Calu3 (cell line): ENCODE data around the gene CD81. TPM values are rescaled to one million over a fixed set of nuclear protein-coding genes. Genes with fewer than 3 reads are reported as not detected.

Experiments used
- BruUV-seq: library from RNA; stranded (reverse); fragments of 400-500 nt; replicated peaks from 2 replicates; lab custom pipeline; 2021; lab: Mats Ljungman, UMichigan
- CTCF ChIA-PET: fragments of 300-600 bp; sonication (Branson Sonifier 250); formaldehyde crosslinking; loops from one replicate; lab custom pipeline; 2022; ENCODE audit warnings: antibody characterized with exemption; lab: Charles Lee
- DNase-seq: peaks from one replicate; pipeline ENCODE4 v3.0.0; 2022
- H3K27ac Mint-ChIP-seq: one replicate; pipeline ENCODE4 v1.8.0; 2022; ENCODE audit warnings: mixed read lengths; ENCODE audit not compliant: unreplicated experiment
- H3K27me3 Mint-ChIP-seq: one replicate; pipeline ENCODE4 v1.8.0; 2022; ENCODE audit warnings: mixed read lengths; ENCODE audit not compliant: unreplicated experiment
- H3K36me3 Mint-ChIP-seq: one replicate; pipeline ENCODE4 v1.8.0; 2022; ENCODE audit warnings: mild to moderate bottlenecking, moderate library complexity, mixed read lengths; ENCODE audit not compliant: insufficient read depth, unreplicated experiment
- H3K4me1 Mint-ChIP-seq: one replicate; pipeline ENCODE4 v1.8.0; 2022; ENCODE audit warnings: mild to moderate bottlenecking, low read depth, mixed read lengths; ENCODE audit not compliant: unreplicated experiment
- H3K4me3 Mint-ChIP-seq: one replicate; pipeline ENCODE4 v1.8.0; 2022; ENCODE audit warnings: mild to moderate bottlenecking, low read depth, moderate library complexity, mixed read lengths; ENCODE audit not compliant: unreplicated experiment
- H3K9me3 Mint-ChIP-seq: one replicate; pipeline ENCODE4 v1.8.0; 2022; ENCODE audit warnings: low read depth, mixed read lengths; ENCODE audit not compliant: unreplicated experiment
- intact Hi-C: fragments of 100-400 bp; cut with micrococcal nuclease; formaldehyde crosslinking; loops from one replicate; pipeline ENCODE4 v1.10.0; 2022; ENCODE audit not compliant: unreplicated experiment
- total RNA-seq: library from RNA; stranded (reverse); gene quantifications from 2 replicates; pipeline ENCODE4 v1.2.3, GENCODE V29; 2022
- TF ChIP-seq, protein P1 (sequence below): fragments of 200-600 bp; IDR thresholded peaks from one replicate; pipeline ENCODE4 v1.8.0; 2022; ENCODE audit warnings: antibody characterized with exemption; ENCODE audit not compliant: unreplicated experiment

Gene CD81
- total RNA-seq, 1 experiment from 2014 or later, result 283 TPM

DNA sequence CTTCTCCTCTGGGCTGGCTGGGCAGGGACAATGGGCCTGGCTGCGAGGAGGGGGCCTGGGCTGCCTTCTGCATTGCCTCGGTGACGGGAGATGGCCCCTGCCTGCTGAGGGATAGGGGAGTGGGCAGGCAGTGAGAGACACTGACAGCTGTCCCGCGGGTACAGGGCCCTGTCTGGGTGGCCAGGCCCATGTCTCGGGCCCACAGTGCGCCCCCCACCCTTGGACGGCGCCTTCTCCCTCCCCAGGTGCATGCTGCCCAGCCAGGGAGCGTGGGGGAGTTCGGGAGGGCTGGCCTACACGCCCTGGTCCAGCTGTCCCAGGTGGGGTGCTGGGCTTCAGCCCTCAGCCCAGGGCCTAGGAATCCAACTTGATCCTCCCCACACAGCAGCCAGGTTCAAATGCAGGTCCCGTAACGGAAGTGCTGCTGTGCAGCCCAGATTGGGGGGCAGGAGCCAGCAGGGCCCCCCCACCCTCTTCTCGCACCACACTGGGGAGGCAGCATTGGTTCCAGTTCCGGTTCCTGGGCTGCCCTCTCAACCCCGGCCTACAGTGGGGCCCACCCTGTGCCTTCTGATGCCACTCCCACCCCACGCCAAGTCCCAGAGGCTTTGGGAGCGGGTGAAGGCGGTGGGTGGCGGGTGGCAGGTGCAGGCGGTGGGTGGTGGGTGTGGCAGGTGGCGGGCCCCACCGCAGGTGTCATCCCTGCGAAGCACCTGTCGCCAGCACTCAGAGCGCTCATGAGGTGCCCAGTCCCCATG is 16.2 kb downstream of the CD81 start:
- no TSS peak for BruUV-seq
- Mint-ChIP-seq H3K27ac (no peak overlapping the region), H3K9me3 (no peaks in the 10 kb centered on the region), H3K36me3 (peaks cover 32% of the 10 kb centered on the region), H3K4me3 (no peak overlapping the region), H3K27me3 (no peaks in the 10 kb centered on the region), H3K4me1 (no peaks in the 10 kb centered on the region)
- CTCF ChIA-PET, result no interaction called here
- DNase-seq, result no peak
- intact Hi-C loops, result no loop called here
- TF ChIP-seq, protein P1, sequence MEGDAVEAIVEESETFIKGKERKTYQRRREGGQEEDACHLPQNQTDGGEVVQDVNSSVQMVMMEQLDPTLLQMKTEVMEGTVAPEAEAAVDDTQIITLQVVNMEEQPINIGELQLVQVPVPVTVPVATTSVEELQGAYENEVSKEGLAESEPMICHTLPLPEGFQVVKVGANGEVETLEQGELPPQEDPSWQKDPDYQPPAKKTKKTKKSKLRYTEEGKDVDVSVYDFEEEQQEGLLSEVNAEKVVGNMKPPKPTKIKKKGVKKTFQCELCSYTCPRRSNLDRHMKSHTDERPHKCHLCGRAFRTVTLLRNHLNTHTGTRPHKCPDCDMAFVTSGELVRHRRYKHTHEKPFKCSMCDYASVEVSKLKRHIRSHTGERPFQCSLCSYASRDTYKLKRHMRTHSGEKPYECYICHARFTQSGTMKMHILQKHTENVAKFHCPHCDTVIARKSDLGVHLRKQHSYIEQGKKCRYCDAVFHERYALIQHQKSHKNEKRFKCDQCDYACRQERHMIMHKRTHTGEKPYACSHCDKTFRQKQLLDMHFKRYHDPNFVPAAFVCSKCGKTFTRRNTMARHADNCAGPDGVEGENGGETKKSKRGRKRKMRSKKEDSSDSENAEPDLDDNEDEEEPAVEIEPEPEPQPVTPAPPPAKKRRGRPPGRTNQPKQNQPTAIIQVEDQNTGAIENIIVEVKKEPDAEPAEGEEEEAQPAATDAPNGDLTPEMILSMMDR, result no peak

DNA sequence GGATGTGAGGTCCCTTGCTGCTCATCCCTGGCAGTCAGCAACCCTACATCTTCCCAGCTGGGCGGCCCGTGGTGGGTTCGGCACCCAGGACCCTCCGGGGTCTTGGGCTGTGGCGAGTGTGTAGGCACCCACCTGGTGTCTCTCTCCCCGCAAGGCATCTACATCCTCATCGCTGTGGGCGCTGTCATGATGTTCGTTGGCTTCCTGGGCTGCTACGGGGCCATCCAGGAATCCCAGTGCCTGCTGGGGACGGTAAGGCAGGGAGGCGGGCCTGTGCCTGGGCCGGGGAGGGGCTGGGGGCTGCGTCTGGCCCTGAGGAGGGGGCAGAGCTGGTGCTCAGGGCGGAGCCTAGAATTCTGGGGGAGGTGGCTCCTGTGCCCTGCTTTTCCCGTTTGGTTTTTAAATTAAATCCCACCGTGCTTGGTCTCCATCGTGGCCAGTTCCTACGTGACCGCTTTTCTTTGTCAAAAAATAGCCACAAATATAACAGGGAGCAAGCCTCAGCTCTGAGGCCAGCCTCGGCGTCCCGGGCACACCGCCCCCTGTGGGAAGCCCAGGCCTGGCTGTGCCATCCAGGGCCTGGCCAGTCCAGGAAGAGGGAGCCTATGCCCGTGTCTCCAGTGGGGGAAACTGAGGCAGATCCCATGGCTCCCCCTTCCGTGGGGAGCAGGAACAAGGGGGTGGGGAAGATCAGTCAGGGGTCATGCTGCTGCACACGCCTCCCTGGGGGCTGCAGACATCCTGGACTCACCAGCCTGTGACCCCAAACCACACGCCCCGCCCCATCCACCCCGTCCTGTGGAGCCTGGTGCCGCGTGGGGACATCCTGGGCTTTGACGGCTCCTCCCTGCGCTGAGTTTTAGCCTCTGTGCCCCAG is 17.1 kb downstream of the CD81 start:
- BruUV-seq, result no TSS peak
- TF ChIP-seq, protein P1, result no peak
- no peaks in the 10 kb centered on the region for H3K27me3 Mint-ChIP-seq
- peaks cover 31% of the 10 kb centered on the region for H3K36me3 Mint-ChIP-seq
- no peak for DNase-seq
- H3K4me1 Mint-ChIP-seq, result no peaks in the 10 kb centered on the region
- intact Hi-C loops, result no loop called here
- CTCF ChIA-PET, result no interaction called here
- H3K27ac Mint-ChIP-seq, result no peak overlapping the region
- H3K9me3 Mint-ChIP-seq, result no peaks in the 10 kb centered on the region
- H3K4me3 Mint-ChIP-seq, result no peak overlapping the region

DNA sequence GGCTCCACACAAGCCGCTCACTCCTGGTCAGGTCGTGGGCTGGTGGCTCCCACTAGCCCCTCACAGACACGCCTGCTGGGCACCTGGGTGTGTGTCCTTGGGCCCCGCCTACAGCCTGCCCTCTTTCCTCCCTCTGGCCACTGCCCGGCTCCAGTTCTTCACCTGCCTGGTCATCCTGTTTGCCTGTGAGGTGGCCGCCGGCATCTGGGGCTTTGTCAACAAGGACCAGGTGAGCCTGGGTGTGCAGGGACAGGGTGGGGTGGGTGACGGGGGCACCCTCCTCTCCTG is 17.7 kb downstream of the CD81 start:
- H3K27me3 Mint-ChIP-seq, result no peaks in the 10 kb centered on the region
- no peak for DNase-seq
- H3K4me3 Mint-ChIP-seq, result no peak overlapping the region
- CTCF ChIA-PET, result no interaction called here
- H3K9me3 Mint-ChIP-seq, result no peaks in the 10 kb centered on the region
- TF ChIP-seq, protein P1, result no peak
- BruUV-seq, result no TSS peak
- intact Hi-C loops, result no loop called here
- H3K4me1 Mint-ChIP-seq, result no peaks in the 10 kb centered on the region
- no peak overlapping the region for H3K27ac Mint-ChIP-seq
- peaks cover 36% of the 10 kb centered on the region for H3K36me3 Mint-ChIP-seq

DNA sequence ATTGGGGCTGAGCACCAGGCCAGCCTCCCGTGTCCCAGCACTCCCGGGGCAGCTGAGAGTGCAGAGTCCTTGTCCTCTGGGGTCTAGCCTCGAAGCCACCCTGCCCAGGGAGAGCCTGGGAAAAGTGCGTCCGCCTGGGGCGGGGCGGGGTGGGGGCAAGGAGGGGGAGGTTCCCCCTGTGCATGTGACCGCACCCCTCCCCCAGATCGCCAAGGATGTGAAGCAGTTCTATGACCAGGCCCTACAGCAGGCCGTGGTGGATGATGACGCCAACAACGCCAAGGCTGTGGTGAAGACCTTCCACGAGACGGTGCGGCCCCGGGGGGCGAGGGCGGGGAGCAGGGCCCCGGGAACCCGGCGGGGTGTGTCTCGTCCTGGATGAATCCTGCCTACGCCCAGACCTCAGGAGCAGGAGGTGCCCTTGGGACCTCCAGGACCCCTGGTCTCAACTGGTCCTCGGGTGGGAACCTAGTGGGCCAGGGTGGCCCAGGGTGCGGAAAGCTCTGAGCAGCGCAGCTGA is 18.2 kb downstream of the CD81 start:
- Mint-ChIP-seq H3K27ac (no peak overlapping the region), H3K36me3 (peaks cover 41% of the 10 kb centered on the region), H3K27me3 (no peaks in the 10 kb centered on the region), H3K4me3 (no peak overlapping the region), H3K4me1 (no peaks in the 10 kb centered on the region), H3K9me3 (no peaks in the 10 kb centered on the region)
- DNase-seq, result no peak
- BruUV-seq, result no TSS peak
- intact Hi-C loops, result no loop called here
- CTCF ChIA-PET, result no interaction called here
- TF ChIP-seq, protein P1, result no peak
